HG03571 (cell line): ENCODE measurements around the gene ZNF764.
"Not testable (repeated sequence)": the region's sequence is repeated elsewhere in the genome, so short reads cannot be mapped to it uniquely, and the experiment has no call there.

Experiments
- ATAC-seq: cut with Tn5 transposase; IDR thresholded peaks from one replicate; pipeline ENCODE4 v1.9.1; 2021; ENCODE audit not compliant: unreplicated experiment

Gene ZNF764

GRCh38 chr16:30528799-30529457 is 29.2 kb downstream of the ZNF764 start:
- ATAC-seq: no peak

DNA sequence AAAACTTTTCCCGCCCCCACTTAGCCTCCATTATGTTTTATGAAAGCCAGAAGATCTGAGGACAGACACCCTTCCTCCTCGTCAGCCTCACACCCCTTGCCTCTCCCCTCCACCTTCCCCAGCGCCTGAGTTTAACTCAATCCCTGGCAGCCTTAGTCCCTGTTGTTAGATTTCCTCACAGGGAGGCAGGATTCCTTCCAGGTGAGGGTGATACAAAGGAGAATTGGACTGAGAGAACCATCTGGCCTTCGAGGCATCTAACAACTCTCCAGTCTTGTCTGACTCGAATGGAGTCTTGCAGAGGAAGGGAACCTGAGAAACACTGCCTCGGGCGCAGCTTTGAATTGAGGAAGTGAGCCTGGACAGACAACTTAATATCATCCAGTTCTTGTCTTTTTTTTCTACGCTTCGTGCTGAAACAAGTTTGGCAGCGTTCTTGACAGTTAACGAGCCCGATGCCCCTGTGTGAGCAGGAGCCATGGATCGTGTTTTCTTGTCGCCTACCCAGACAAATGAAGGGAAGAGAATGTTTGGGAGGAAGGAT is 30.5 kb downstream of the ZNF764 start:
- no peak for ATAC-seq

GRCh38 chr16:30526823-30527634 is 31.1 kb downstream of the ZNF764 start:
- ATAC-seq: peak; percentile 74

- ATAC-seq: no peak
Measured at GRCh38 chr16:30526137-30526822, 31.9 kb downstream of the ZNF764 start, which contains the start of gene ZNF768. Gene ZNF768, minus strand, starts transcription at chr16:30526566. Its CDS starts 153 bp downstream, at chr16:30526413.

DNA sequence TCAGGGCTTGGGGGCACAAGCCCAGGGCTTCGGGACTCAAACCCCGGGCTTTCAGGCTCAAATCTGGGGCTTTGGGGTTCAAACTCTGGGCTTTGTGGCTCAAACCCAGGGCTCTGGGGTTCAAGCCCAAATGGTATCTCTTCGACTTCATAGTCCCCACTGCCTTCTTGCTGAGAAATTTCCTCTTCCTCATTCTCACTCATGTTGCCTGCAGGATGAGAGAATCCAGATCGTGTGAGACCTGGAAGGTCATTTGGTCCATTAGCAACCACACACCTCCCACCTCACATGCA is 32.4 kb downstream of the ZNF764 start:
- no peak for ATAC-seq

- ATAC-seq: no peak
Measured at GRCh38 chr16:30524575-30525568, 33.3 kb downstream of the ZNF764 start.

DNA sequence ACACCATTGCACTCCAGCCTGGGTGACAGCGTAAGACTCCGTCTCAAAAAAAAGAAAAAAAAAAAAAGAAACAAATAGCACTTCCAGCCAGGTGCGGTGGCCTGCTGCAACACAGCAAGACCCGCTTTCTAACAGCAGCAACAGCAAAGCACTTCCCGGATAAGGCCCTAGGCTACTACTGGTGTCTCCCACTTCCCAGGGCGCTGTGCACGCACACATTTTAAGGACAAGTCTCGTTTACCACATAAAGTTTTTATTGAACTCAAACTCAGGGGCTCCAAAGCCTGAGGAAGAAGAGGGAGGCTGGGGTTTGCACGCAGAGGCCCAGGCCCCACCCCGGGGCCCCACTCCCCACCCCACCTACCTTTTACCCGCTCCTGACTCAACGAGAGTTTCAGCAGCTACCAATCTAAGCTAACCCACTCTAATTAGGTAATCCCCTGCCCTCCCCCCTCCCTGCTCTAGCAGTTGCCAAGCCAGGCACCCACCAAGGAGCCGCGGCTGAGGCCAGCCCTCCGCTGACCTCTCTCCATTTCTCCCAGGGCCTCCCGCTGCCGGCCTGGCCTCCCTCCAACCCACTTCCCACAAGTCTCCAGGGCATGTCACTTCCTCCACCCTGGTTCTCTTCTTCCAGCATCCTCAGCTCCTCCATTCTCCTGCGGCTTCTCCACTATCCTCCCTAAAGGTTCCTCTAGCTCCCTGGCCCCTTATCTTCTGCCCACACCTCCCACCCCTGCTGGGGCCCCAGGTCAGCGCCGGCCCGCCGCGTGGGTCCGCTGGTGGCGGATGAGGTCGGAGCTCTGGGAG is 34.2 kb downstream of the ZNF764 start:
- ATAC-seq: no peak

- ATAC-seq: not testable (repeated sequence)
Measured at GRCh38 chr16:30522702-30523463, 35.3 kb downstream of the ZNF764 start.

DNA sequence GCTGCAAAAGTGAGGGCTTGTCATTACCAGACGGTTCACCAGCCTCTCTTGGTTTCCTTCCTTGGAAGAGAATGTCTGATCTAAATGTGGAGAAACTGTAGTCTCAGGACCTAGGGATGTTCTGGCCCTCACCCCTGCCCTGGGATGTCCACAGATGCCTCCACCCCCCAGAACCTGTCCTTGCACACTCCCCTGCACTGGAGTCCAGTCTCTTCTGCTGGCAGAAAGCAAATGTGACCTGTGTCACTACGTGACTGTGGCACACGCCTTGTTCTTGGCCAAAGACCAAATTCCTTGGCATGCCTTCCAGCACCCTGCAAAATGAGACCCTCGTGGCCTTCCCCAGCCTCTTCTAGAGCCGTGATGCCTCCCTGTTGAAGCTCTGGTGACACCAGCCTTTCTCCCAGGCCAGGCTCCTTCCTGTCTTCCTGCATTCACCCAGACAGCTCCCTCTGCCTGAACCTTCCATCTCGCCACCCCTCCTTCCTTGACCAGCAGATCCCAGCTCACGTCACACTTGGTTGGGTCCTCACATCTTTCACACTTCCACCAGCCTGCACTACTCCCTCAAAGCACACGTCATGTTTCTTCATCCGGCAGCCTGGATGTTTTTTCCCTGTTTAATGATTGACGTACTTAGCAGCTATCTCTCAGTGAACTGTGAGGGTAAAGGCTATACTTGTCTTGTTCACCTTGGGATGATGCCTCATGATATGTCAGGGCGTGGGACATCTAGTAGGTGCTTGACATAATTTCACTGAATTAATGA is 36.1 kb downstream of the ZNF764 start:
- no peak for ATAC-seq

GRCh38 chr16:30521476-30521872 is 36.7 kb downstream of the ZNF764 start:
- ATAC-seq: no peak

DNA sequence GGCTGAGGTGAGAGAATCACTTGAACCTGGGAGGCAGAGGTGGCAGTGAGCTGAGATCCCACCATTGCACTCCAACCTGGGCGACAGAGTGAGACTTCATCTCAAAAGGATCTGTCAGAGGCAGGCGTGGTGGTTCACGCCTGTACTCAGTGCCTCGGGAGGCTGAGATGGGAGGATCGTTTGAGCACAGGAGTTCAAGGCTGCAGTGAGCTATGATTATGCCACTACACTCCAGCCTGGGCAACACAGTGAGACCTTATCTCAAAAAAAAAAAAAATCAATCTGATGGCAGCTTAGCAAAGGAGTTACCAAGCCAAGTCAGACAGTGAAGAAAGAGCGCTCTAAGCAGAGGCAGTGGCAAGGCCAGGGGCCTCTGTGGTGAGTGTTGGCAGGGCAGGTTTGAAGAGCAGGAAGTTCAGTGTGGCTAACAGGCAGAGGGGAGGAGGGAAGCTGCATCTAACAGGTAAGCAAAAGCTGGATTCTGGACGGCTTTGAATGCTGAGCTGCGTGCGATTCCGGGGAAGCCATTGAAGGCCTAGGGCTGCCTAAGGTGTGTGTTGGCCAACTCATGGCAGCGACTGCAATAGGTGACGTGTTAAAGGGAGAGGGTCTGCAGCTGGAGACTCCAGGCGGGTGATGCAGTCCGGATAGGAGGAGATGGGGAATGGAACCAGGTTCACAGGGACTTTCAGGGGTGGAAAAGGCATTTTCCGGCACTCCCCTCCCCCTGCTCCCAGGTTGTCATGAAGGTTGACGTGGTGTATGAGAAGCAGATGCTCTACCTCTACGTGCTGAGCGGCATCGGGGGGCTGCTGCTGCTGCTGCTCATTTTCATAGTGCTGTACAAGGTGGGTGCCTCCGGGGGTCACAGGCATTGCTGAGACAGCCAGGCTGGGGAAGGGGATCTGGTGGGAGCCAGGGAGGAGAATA is 38.8 kb downstream of the ZNF764 start:
- no peak for ATAC-seq

DNA sequence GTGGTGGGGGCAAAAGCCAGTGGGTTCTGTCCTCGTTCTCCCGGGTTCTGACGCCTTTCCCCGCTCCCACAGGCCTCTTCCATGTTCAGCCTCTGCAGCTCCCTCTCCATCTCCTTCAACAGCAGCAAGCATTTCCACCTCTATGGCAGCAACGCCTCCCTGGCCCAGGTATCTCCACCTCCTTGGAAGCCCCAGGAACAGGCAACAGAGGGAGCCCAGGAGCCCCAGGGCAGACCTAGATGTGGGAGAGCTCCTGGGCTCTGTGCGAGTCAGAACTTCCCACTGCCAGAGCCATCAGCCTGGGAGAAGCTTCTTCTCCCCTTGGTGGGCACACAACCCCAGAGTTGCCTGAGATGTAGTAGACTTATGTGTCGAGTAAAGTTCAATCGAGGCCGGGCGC is 39.6 kb downstream of the ZNF764 start:
- ATAC-seq: no peak

DNA sequence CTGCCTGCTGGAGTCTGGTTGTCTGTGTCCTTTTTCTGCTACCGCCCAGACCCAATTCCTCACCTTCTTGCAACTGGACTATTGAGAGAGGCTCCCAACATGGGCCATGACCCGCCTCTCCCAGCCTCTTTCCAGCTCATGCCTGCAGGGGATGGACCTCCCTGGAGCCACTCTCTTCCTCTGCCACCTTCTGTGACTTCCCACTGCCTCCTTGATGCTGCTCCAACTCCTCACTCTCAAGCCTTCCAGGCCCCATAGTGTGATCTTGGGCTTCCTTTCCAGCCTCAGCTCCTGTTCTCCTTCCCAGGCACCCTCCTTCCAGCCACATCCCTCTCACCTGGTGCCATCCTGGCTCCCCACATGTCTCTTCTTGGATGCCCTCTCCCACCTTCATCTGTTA is 42.9 kb downstream of the ZNF764 start:
- no peak for ATAC-seq

- ATAC-seq: no peak
Measured at GRCh38 chr16:30511509-30511908, 46.7 kb downstream of the ZNF764 start.

DNA sequence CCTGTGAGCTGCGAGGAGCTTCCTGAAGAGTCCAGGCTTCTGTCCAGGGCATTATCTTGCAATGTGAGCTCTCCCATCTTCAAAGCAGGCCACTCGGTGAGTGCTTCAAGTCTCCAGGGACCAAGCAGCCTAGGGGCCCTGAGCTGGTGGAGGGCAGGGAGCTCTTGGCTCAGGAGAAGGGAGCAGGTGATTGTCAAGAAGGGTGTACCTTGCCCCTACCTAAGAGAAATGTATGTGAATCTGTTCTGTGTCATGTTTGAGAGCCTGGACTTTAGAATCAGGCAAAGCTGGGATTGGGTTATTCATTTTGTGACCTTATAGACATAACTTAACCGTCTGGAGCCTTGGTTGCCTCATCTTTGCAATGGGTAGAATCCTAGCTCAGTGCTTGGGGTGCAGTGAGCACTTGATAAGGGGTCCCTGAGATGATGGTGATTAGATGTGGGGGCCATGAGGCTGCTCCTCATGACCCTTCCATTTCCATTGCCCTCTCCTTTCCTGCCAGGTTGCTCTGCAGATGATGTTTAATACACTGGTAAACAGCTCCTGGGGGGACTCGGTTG is 47.7 kb downstream of the ZNF764 start:
- no peak for ATAC-seq

- ATAC-seq: no peak
Measured at GRCh38 chr16:30509081-30509765, 49.0 kb downstream of the ZNF764 start.
